GM18505 (cell line): Measurements from ENCODE around the gene CFAP99.
"Not testable (repeated sequence)": the region's sequence is repeated elsewhere in the genome, so short reads cannot be mapped to it uniquely, and the experiment has no call there.

ENCODE experiments used
- ATAC-seq: cut with Tn5 transposase; IDR thresholded peaks from one replicate; pipeline ENCODE4 v1.9.1; 2021; ENCODE audit not compliant: unreplicated experiment
- POLR2A ChIP-seq: IDR thresholded peaks from 4 replicates; pipeline ENCODE4 v1.6.1; 2011; ENCODE audit warnings: borderline replicate concordance; ENCODE audit not compliant: insufficient read depth, insufficient read length; ENCODE audit errors: extremely low read depth

The CFAP99 gene

GRCh38 chr4:2421928-2422327 lies 3.2 kb downstream of the CFAP99 start:
- no peak for ATAC-seq
- TF ChIP-seq POLR2A: no peak

DNA sequence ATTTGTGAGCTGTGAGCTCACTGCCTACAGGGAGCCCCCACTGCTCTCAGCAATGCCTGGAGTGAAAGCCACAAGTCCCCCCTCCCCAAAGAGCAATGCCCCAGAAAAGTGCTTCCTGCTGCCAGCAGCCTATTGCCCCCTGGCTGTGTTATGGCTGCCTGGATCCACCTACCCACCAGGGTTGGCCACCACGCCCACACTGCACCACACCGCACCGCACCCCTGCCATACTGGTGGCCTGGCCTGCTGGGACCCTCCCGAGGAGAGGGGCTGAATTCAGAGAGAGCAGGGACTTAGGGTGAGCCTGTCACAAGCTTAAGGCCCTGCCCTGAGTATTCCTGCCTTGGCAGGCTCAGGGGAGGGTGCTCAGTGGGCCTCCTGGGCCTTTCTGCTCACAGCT lies 4.3 kb downstream of the CFAP99 start:
- no peak for ATAC-seq
- TF ChIP-seq POLR2A: no peak

DNA sequence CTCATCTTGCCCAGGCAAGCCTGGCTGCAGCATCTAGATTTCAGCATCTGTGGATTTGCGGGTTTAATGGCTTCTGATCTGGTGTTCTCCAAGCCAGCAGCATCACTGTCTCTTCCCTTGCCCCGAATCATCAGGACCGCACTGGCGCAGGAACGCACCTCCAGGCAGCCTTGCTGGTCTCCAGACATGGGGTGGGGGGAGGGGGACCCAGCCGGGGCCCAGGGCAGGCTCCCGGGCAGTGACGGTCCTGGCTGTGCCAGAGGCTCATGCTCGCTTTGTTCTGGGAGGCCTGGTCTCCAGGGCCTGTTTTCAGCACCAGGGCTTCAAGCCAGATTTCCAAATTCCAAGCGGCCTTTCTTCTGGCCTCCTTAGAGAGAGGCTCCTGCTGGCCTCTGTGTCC lies 4.9 kb downstream of the CFAP99 start:
- ATAC-seq: no peak
- no peak for TF ChIP-seq POLR2A

- no peak for ATAC-seq
- TF ChIP-seq POLR2A: no peak
Measured at GRCh38 chr4:2424581-2424980, 5.8 kb downstream of the CFAP99 start.

GRCh38 chr4:2425386-2426068 lies 6.8 kb downstream of the CFAP99 start:
- TF ChIP-seq POLR2A: no peak
- no peak for ATAC-seq

- TF ChIP-seq POLR2A: no peak
- no peak for ATAC-seq
Measured at GRCh38 chr4:2426069-2426397, 7.3 kb downstream of the CFAP99 start.

DNA sequence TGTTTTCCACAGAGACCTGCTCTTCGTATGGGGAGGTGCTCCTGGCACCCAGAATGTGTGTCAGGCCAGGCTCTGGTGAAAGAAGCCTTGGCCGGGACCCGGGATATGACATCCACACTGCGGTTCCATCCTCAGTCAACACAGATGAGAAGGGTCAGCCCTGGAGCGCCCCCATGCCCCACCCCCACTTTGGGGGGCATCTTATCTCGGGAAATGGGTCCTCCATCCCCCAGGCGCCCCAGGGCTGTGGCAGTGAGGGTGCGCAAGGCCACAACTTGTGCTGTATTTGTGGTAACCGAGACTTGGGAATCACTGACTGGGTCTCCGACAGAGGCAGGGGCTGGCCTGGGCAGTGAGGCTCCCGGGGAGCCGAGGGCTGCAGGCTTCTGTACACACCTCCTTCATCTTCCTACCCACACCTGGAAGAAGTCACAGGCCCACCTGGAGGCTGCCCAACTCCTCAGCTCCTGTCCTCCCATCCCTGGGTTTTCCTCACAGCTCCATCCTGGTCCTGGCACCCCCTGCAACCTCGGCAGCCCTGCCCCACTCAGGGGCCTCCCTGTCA lies 8.0 kb downstream of the CFAP99 start:
- TF ChIP-seq POLR2A: no peak
- ATAC-seq: no peak

GRCh38 chr4:2427383-2428334 lies 8.9 kb downstream of the CFAP99 start:
- ATAC-seq: no peak

DNA sequence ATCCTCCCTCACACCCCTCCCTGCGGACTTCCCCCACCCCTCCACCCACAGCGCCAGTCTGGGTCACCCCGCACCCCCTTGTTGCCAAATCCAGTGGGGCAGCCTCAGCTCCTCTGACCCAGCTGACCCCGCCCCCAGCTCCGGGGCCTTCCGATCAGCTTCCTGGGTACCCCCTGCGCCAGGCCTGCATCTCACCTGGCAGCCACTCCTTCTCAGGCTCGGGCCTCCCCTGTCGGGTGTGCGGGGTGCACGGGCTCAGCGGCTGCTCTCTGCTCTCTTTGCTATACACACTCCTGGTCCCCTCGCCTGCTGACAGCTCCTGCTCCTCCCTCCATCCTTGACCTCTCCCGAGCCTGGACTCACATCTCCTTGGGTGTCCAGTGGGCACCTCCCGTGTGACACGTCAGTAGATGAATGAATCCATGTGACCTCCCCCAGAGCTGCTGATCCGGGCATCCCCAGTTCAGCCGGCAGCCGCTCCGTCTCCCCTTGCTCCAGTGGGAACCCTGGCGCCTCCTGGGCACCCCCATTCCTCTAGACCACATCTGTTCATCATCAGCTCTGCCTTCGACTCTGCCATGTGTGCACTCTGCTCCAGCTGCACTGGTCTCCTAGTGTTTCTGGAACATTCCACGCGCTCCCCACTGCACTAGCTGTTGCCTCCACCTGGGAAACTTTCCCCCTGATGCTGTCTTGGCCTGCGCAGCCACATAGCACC lies 9.9 kb downstream of the CFAP99 start:
- no peak for ATAC-seq
- no peak for TF ChIP-seq POLR2A

More at GRCh38 chr4:2427383-2428334, 8.9 kb downstream of the CFAP99 start:
- no peak for TF ChIP-seq POLR2A

- ATAC-seq: not testable (repeated sequence)
Measured at GRCh38 chr4:2429945-2430757, 11.4 kb downstream of the CFAP99 start.

GRCh38 chr4:2432004-2432403 lies 13.2 kb downstream of the CFAP99 start:
- no peak for TF ChIP-seq POLR2A
- ATAC-seq: no peak

DNA sequence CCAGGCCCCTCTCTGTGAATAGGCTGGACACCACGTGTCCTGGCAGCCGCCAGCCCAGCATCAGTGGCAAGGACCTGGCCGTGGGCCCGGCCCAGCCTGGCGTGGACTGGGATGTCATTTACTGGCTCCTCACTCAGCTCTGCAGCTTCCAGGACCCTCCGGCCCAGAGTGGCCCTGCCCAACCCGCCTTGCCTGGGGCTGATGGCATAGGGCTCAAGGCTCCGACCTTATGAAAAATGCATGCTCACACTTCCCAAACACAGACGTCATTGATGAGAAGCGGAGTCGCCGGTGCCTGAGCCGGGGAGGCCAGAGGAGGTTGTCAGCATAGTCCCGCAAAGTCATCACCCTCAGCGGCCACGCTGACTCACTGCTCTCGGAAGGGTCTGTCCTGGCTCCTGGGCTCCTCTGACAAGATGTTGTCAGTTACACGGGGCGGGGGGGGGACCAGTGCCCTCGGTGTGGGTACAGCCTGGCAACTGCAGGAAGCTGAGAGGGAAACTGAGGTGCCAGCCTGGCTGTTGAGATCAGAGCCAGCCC lies 14.3 kb downstream of the CFAP99 start:
- no peak for ATAC-seq
- no peak for TF ChIP-seq POLR2A
